ENCODE results near the gene SNRNP25.
"Not testable (repeated sequence)": the region's sequence is repeated elsewhere in the genome, so short reads cannot be mapped to it uniquely, and the experiment has no call there.

SNRNP25 gene

DNA sequence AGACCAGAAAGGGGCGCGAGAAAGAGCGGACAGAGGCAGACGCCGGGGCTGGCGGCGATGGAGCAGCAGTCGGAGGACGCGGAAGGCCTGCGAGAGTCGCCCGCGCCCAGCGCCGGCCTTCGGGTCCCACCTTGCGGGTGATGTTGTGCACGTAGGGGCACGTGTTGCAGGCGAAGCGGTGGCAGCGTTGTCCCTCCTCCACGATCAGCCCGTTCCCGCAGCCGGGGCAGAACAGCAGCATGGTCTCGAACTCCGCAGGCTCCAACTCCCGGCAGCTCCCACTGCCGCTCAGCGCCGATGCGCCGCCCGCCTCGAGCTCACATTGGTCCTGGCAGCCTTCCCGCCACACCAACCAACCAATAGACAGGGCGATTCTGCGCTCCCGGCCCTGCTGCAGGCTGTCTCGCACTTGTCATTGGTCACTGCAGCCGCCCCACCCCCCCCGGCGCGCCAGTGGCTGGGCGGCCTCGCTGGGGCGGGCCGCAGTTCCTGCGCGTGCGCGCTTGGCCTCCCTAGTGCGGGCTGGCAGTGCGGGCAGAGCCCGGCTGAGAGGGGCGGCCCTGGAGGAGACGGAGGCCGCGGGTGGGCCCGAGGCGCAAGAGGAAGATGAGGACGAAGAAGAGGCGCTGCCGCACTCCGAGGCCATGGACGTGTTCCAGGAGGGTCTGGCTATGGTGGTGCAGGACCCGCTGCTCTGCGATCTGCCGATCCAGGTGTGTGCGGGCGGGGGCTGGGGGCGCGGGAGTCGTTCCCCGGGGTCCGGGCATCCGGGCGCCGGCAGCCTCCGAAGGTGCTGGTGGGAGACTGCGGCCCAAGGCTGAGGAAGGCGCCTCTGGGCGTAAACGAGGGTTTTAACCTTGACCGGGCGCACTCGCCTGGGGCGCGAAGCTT, at the start of gene SNRNP25, which contains the start of gene POLR3K:
Gene SNRNP25 (plus strand): TSS at position 483 of the 891 bp plus-strand sequence. CDS start 189 bp downstream, at position 672.
Gene POLR3K (minus strand): TSS at position 263 of the 891 bp plus-strand sequence. CDS start 22 bp downstream, at position 241.
- peak; percentile 98 for DNase-seq (ENCODE audit: low spot score)

DNA sequence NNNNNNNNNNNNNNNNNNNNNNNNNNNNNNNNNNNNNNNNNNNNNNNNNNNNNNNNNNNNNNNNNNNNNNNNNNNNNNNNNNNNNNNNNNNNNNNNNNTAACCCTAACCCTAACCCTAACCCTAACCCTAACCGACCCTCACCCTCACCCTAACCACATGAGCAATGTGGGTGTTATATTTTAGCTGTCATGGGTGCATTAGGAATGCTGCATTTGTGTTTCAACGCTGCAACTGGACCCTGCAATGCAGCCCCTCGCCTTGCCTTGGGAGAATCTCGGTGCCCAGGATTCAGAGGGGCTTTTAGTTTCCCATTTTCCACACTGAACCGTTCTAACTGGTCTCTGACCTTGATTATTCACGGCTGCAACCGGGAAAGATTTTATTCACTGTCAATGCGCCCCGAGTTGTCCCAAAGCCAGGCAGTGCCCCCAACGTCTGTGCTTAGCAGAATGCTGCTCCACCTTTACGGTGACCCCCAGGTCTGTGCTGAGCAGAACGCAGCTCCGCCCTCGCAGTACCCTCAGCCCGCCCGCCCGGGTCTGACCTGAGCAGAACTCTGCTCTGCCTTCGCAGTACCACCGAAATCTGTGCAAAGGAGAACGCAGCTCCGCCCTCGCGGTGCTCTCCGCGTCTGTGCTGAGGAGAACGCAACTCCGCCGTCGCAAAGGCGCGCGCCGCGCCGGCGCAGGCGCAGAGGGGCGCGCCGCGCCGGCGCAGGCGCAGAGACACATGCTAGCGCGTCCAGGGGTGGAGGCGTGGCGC, 43.5 kb upstream of the SNRNP25 start:
- DNase-seq (ENCODE audit: low spot score): no peak

DNA sequence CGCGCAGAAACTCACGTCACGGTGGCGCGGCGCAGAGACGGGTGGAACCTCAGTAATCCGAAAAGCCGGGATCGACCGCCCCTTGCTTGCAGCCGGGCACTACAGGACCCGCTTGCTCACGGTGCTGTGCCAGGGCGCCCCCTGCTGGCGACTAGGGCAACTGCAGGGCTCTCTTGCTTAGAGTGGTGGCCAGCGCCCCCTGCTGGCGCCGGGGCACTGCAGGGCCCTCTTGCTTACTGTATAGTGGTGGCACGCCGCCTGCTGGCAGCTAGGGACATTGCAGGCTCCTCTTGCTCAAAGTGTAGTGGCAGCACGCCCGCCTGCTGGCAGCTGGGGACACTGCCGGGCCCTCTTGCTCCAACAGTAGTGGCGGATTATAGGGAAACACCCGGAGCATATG, 42.9 kb upstream of the SNRNP25 start:
- not testable (repeated sequence) for DNase-seq (ENCODE audit: low spot score)

DNA sequence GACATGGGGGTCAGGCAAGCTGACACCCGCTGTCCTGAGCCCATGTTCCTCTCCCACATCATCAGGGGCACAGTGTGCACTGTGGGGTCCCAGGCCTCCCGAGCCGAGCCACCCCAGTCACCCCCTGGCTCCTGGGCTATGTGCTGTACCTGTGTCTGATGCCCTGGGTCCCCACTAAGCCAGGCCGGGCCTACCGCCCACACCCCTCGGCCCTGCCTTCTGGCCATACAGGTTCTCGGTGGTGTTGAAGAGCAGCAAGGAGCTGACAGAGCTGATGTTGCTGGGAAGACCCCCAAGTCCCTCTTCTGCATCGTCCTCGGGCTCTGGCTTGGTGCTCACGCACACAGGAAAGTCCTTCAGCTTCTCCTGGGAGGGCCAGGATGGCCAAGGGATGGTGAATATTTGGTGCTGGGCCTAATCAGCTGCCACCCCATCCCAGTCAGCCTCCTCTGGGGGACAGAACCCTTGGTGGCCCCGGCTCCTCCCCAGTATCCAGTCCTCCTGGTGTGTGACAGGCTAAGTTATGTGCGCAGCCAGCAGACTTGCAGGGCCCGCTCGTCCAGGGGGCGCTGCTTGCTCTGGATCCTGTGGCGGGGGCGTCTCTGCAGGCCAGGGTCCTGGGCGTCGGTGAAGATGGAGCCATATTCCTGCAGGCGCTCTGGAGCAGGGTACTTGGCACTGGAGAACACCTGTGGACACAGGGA, 36.4 kb upstream of the SNRNP25 start:
- DNase-seq (ENCODE audit: low spot score): not testable (repeated sequence)

DNA sequence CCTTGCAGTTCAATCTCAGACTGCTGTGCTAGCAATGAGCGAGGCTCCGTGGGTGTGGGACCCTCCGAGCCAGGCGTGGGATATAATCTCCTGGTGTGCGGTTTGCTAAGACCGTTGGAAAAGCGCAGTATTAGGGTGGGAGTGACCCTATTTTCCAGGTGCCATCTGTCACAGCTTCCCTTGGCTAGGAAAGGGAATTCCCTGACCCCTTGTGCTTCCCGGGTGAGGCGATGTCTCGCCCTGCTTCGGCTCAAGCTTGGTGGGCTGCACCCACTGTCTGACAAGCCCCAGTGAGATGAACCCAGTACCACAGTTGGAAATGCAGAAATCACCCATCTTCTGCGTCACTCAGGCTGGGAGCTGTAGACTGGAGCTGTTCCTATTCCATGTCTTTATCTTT, 32.7 kb upstream of the SNRNP25 start:
- not testable (repeated sequence) for DNase-seq (ENCODE audit: low spot score)

DNA sequence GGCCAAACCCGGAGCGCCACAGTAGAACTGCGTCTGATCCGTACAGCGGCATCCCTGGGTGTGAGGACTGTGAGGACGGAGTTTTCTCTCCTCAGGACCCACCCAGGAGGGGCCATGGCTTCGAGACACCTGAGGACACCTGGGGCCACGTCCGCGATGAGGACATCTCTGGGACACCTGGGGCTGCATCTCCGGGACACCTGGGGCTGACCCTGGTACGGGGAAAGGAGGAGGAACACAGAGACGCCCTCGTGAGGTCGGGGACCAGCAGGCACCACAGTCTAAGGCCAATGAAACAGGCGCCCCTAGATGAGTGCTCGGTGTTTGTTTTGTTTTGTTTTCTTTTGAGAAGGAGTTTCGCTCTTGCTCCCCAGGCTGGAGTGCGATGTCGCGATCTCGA, 29.5 kb upstream of the SNRNP25 start:
- DNase-seq (ENCODE audit: low spot score): not testable (repeated sequence)

DNA sequence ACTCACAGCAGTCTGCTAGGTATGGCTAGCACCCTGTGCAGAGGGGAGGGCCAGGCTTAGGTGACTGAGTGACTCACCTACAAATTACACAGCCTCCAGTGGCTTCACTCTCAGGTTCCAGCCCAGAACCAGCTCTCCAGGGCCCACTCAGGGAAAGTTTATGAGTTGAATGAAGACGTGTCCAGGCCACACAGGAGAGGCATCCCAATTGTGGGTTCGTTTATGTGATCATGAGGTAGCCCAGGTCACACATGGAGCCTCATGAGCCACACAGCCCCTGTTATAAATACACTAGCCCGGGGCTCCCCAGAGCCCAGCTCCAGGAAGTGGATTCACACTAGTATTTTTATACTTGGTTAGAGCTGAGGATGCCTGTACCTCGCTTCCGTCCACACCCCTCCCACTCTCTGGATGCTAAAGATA, 27.7 kb upstream of the SNRNP25 start:
- DNase-seq (ENCODE audit: low spot score): not testable (repeated sequence)

DNA sequence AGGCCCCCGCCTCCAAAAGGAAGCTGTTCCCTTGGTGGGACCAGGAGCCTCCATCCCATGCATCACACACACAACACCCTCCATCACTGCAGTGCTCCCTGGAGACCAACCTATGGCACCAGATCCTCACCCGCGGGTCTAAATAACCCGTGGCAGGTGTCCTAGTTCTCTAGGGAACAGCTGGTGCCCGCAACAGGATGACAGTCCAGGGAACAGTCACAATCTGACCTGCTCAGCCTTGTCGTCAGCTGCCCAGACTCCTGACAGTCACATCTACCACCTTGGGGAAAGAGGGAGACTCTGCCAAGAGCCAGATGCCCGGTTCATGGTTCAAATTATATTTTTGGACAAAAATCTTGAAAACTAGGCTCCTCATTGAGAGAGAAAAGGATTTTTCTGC, 23.0 kb upstream of the SNRNP25 start:
- DNase-seq (ENCODE audit: low spot score): not testable (repeated sequence)

DNA sequence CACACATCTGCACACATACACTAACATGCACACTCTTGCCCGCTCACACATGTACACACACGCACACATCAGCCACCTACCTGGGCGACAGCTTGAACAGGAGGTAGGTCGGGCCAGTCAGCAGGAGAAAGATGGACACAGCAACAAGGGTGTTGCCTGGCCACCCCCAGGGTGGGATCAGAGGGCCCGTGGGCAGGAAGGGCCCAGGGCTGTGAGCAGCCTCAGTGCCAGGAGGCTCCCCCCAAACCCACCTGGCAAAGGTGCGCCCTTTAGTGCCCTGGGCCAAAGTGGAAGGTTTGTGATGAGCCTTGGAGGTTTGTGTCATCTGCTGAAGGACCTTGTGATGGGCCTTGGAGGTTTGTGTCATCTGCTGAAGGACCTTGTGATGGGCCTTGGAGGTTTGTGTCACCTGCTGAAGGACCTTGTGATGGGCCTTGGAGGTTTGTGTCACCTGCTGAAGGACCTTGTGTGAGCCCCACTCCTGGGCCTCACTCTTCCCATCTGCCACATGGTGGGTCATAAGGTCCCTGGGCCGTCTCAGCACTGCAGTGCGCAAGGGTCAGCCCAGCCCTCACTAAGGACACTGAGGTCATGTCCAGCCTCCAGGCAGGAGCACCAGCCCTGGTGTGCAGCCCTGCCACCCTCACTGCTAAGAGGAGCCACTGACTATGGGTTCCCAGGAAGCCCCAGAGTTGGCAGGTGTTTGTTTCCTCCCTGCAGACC, 20.3 kb upstream of the SNRNP25 start:
- not testable (repeated sequence) for DNase-seq (ENCODE audit: low spot score)

DNA sequence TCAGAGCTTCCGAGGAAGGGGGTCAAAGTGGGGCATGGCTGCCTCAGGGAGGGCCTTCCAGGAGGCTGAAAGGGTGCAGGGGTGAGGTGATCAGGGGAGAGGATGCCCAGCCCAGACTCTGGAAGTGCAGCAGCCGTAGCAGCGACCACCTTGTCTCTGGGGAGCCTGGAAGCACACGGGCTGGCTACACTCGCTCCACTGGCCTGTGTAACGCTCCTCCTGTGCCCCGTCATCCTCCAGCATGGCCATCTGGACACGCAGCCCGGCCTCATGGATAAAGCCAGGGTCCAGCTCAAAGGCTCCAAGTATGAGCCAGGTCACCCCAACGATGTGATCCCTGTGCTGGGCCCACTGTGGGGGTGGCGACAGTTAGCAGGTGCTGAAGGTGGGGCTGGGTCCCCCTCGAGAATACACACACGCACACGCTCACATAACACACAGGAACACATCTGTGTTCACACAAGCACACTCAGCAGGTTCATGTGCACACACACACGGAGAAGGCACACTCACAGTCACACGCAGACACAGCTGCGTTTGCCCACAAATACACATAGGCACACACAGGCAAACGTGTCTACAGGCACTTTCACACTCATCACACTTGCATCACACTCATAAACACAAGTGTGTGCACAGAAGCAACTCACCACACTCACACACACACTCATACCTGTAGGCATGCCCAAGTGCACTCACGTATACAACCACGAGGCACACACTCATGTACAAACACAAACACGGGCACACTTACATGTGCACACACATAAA, 19.6 kb upstream of the SNRNP25 start:
- no peak for DNase-seq (ENCODE audit: low spot score)

DNA sequence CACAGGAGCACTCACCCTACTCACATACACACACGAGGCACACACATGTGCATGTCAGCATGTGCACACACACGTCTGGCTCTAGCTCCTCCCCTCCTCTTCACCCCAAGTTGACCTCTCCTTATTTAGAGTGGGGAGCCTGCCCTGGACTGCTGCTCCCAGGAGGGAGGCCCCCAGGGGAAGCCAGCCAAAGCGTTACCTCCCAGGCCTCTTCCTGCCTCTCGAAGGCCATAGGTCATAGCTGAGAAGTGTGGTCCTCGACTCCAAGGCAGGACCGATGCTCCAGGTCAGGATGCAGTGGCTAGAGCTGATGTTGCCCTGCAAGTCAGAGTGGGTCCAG, 19.0 kb upstream of the SNRNP25 start:
- no peak for DNase-seq (ENCODE audit: low spot score)

DNA sequence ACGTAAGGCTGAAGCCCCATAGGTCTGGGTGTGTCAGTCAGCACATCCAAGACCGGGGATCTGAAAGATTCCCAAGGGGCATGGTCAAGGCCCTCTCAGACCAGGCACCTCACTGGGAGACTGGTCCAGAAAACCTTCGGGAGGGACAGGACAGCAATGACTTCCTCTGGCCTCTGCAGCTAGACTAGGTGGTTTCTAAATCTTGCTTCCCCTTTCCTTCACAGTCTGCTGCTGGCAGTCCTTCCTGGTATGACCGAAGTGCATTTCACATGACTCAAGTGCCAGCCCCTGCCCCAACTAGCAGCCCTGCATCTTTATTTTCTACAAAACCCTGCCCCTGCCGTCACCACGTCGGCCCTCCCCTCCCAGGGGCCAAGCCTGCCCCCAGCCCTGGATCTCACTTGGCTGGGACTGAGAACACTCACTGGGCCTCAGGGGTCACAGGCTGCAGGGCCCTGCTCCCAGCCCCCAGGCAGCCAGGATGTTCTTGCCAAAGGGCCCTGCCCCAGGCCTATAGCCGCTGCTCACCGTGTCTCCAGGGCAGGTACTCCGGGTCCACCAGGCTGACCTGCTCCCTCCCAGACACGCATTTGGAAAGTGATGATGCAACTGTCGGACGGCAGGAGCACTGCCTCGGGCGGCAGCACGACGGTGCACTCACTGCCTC, 18.5 kb upstream of the SNRNP25 start:
- DNase-seq (ENCODE audit: low spot score): no peak

DNA sequence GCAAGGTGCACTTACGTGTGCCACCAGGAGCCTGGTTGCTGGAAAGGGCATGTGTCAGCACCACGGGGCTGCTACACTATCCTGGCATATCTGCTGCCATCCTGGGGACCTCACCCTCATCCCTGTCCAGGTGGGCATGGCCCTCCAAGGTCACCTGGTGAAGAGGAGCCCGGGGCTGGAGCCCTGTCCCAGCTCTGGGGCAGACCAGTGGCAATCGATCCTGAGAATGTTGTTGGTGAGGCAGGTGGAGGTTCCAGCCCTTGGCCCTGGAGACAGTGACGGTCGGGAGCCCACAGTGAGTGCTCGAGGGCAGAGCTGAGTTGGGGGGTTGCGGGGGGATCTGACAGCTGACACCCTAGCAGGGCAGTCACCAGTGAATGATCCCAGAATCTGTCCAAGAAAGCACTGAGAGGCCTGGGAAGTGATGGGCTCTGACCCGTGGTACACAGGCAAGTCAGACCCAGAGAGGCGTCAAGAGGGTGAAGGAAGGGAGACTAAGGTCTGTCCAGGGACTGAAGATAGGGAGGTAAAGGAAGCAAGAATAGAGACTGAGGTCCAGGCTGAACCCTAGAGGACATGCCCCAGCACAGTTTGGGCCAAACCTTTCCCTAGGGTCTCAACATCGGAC, 17.8 kb upstream of the SNRNP25 start:
- no peak for DNase-seq (ENCODE audit: low spot score)

DNA sequence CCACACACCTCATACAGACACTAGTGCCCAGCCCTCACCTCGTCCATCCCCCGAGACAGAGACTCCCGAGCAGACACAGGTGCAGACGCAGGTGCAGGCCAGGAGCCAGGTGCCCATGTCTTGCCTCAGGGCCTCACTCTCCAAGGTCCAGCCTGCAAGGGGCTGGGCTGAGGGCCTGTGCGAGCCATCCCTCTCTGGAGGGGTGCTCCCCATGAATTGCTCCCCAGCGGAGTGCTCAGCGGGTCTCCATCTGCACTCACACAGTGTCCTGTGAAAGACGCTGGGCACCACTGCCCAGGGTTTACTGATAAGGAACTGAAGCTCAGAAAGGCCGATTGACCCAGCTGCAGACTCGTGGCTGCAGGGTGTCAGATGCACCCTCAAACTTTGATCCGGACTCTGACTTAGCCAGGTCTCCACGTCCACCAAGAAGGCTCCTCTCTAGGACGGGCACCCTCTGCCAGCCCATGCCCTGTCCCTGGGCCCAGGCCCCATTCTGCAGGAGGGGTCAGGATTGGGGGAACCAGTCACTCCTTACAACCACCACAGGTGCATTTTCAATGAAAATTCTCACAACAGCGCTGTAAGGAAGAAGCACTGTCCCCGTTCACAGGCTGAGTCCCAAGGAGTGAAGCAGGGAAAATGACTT, 17.2 kb upstream of the SNRNP25 start:
- DNase-seq (ENCODE audit: low spot score): no peak

DNA sequence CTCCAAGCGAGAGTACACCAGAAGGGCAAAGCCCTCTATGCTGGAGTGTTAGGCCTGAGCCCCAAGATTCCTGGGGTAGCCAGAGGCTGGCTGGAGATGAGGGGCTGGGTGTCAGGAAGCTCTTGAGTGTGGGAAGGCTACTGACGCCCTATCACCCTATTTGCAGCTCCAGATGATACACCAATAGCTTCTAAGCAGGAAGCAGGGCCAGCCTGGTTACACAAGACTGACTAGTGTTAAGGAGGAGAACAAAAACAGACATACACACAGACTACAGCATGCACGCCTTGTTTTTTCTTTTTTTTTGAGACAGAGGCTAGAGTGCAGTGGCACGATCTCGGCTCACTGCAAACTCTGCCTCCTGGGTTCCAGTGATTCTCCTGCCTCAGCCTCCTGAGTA, 16.1 kb upstream of the SNRNP25 start:
- no peak for DNase-seq (ENCODE audit: low spot score)

DNA sequence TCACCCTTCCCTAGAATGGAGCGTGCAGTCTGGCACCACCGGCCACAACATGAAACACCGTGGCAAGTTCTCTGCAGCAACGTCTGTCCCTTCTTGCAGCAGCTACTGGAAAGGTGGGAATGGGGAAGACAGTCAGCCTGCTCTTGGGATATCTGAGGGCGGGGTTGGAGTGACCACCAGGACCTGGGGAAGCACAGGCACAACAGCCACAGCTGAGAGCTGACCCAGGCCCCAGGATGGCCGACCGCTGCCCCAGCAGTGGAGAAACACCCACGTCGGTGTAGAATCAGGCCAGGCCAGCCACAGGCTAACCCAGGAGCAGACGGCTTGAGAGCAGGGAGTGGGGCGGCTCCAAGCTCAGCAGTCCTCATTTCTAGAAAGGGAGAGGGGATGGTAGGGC, 15.4 kb upstream of the SNRNP25 start:
- not testable (repeated sequence) for DNase-seq (ENCODE audit: low spot score)

DNA sequence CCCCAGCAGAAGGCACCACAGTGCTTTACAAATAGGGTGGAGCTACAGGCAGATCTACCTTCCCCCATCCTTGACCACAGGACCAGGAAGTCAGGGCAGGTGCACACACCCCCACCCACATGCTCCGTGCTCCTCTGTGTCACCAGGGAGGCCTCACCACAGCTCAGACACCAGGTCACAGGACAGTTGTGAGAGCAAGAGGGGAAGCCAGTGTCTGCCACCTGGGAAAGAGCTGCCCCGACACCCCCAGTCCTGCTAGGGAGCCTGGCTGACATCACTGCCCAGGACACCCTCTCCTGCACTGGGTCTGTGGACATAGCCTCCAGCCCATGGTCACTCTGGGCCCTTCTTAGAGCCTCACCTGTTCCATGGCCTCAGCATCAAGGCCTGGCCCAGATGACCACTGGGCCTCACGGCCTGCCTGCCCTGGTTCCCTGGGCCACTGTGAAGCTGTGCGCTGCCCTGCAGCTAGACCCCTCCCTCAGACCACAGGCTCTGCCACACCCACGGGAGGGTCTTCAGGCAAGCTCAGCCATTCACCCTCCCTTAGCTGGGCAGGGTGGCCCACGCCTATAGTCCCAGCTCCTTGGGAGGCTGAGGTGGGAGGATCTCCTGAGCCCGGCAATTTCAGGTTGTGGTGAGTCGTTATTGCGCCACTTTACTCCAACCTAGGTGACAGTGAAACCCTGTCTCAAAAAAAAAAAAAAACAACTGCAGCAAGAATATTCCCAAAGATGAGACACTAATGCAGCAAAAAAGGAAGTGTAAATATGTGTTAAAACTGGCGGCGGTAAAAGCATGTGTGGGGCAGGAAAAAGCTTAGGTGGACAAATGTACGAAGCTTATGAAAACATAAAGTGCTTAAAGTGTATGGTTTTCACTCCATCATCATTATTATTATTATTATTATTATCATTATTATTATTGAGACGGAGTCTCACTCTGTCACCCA, 14.4 kb upstream of the SNRNP25 start:
- DNase-seq (ENCODE audit: low spot score): no peak

DNA sequence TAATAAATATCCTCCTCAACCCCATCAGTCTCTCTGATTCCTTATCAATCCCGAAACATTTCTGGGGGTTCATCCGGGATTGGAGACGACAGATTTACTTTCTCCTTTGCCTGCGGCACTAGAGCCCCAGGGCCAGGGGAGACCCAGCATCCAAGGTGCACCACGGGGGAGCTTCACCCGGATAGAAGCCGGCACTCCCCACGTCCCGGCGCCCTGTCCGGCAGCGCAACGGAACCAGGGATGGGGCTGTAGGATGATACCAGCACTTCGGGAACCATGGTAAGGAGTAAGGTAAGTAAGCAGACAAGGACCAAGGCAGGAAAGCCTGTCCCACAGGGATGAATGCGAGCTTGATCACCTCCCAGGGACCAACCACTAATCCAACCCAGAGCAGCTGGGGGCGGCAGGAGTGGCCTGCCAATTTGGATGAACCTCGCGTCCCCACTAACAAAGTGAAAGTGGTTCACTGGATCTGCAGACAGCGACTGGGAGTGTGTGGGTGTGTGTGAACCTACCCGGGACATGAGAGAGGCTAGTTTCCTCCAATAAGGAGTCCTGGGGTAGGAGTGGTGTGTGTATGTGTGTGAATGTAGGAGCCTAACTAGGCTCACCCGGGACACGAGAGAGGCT, 12.1 kb upstream of the SNRNP25 start:
- no peak for DNase-seq (ENCODE audit: low spot score)
